Measurements from ENCODE around the gene MOAP1. TPM values are rescaled to one million over a fixed set of nuclear protein-coding genes. Genes with fewer than 3 reads are reported as not detected.

Gene MOAP1
- polyA plus RNA-seq, 1 donor = 34.3 TPM

Other genes with a start within 250 kb of the MOAP1 start
- gene ITPK1, start 69.0 kb downstream of the MOAP1 start, polyA plus RNA-seq = 139 TPM
- gene LYSET, start 420 bp upstream of the MOAP1 start, polyA plus RNA-seq = 43.5 TPM
- 14.9 TPM for gene GON7, start 22.2 kb upstream of the MOAP1 start, polyA plus RNA-seq
- 19.8 TPM for gene UBR7, start 22.4 kb upstream of the MOAP1 start, polyA plus RNA-seq
- 36.2 TPM for gene BTBD7, start 148.1 kb upstream of the MOAP1 start, polyA plus RNA-seq
- 0.27 TPM for gene COX8C, start 162.3 kb upstream of the MOAP1 start, polyA plus RNA-seq
- gene UNC79, start 246.0 kb upstream of the MOAP1 start, polyA plus RNA-seq = 1.5 TPM